ENCODE results near the gene CCDC167.

GRCh38 chr6:37524025-37524969, 24.6 kb upstream of the CCDC167 start:
- TF ChIP-seq, protein P1, sequence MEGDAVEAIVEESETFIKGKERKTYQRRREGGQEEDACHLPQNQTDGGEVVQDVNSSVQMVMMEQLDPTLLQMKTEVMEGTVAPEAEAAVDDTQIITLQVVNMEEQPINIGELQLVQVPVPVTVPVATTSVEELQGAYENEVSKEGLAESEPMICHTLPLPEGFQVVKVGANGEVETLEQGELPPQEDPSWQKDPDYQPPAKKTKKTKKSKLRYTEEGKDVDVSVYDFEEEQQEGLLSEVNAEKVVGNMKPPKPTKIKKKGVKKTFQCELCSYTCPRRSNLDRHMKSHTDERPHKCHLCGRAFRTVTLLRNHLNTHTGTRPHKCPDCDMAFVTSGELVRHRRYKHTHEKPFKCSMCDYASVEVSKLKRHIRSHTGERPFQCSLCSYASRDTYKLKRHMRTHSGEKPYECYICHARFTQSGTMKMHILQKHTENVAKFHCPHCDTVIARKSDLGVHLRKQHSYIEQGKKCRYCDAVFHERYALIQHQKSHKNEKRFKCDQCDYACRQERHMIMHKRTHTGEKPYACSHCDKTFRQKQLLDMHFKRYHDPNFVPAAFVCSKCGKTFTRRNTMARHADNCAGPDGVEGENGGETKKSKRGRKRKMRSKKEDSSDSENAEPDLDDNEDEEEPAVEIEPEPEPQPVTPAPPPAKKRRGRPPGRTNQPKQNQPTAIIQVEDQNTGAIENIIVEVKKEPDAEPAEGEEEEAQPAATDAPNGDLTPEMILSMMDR (IDR thresholded peaks at IDR 0.05) = no peak
- no peak for TF ChIP-seq ZFX (IDR thresholded peaks at IDR 0.05; ENCODE audit: borderline replicate concordance)
